B cell (primary cell): Measurements from ENCODE around the gene SASH1.

Source experiments
- CTCF ChIP-seq: fragments of 200-600 bp; IDR thresholded peaks from one replicate; pipeline ENCODE4 v1.8.0; 2022; ENCODE audit warnings: antibody characterized with exemption, mild to moderate bottlenecking
- EZH2 ChIP-seq: IDR thresholded peaks from 2 replicates; pipeline ENCODE4 v1.6.1; 2012; ENCODE audit warnings: borderline replicate concordance, low read depth, mild to moderate bottlenecking, moderate library complexity, low read length; ENCODE audit not compliant: insufficient read depth, poor library complexity, severe bottlenecking

GRCh38 chr6:148414836-148415235 lies 72.2 kb downstream of the SASH1 start:
- TF ChIP-seq CTCF (no peak), EZH2 (no peak)
